CD4-positive, alpha-beta T cell (primary cell): ENCODE measurements around the gene ACTR1A. TPM values are rescaled to one million over a fixed set of nuclear protein-coding genes. Genes with fewer than 3 reads are reported as not detected.

Experiments used
- ATAC-seq: fragments of 200-7000 bp; cut with Tn5 transposase; one replicate; pipeline ENCODE4 v1.10.0; 2022; ENCODE audit warnings: mild to moderate bottlenecking; ENCODE audit not compliant: poor library complexity
- CTCF ChIA-PET: fragments of 350-600 bp; sonication (Branson Sonifier 250); formaldehyde crosslinking; loops from one replicate; lab custom pipeline; 2021; ENCODE audit warnings: antibody characterized with exemption, inconsistent platforms; lab: Charles Lee
- POLR2A ChIA-PET: fragments of 350-600 bp; sonication (Branson Sonifier 250); formaldehyde crosslinking; loops from one replicate; lab custom pipeline; 2021; ENCODE audit warnings: antibody characterized with exemption, inconsistent platforms; lab: Charles Lee
- DNase-seq, 14 experiments: peaks; one replicate each; pipeline ENCODE4 v3.0.0-alpha.2; 2013 to 2020; ENCODE audit warnings: mixed read lengths in 2 of 14
- H3K27ac ChIP-seq, 2 donors: one replicate each; pipeline versions ENCODE4 v1.5.1 to v1.7.0; 2013; ENCODE audit warnings: low read length in 2 of 2, low read depth in 1 of 2, mild to moderate bottlenecking in 1 of 2
- H3K27me3 ChIP-seq, 2 experiments: 1 replicate in 1 of 2; 2 replicates in 1 of 2; pipeline versions ENCODE4 v1.6.1 to v1.7.0; 2013; ENCODE audit warnings: low read length in 2 of 2, control low read depth in 1 of 2, mild to moderate bottlenecking in 1 of 2, moderate library complexity in 1 of 2; ENCODE audit not compliant: insufficient read depth in 2 of 2, control insufficient read depth in 1 of 2
- H3K36me3 ChIP-seq: one replicate; pipeline ENCODE4 v1.6.1; 2013; ENCODE audit warnings: low read length, control low read depth; ENCODE audit not compliant: insufficient read depth
- H3K4me1 ChIP-seq: one replicate; pipeline ENCODE4 v1.6.1; 2013; ENCODE audit warnings: low read length, control low read depth; ENCODE audit not compliant: insufficient read depth
- H3K4me3 ChIP-seq: one replicate; pipeline ENCODE4 v1.5.1; 2013; ENCODE audit warnings: mild to moderate bottlenecking, low read length, moderate library complexity
- H3K9me3 ChIP-seq, 2 experiments: 1 replicate in 1 of 2; 2 replicates in 1 of 2; pipeline versions ENCODE4 v1.6.1 to v1.7.0; 2013; ENCODE audit warnings: low read length in 2 of 2, mild to moderate bottlenecking in 2 of 2, control low read depth in 1 of 2, moderate library complexity in 1 of 2; ENCODE audit not compliant: control insufficient read depth in 1 of 2, insufficient read depth in 1 of 2
- H3K27ac Mint-ChIP-seq: one replicate; pipeline ENCODE4 v1.8.0; 2020; ENCODE audit warnings: mixed read lengths
- H3K27me3 Mint-ChIP-seq: one replicate; pipeline ENCODE4 v1.8.0; 2021; ENCODE audit warnings: mixed read lengths
- H3K36me3 Mint-ChIP-seq: one replicate; pipeline ENCODE4 v1.8.0; 2021; ENCODE audit warnings: low read depth, mixed read lengths
- H3K4me1 Mint-ChIP-seq: one replicate; pipeline ENCODE4 v1.8.0; 2021; ENCODE audit warnings: low read depth, mixed read lengths
- H3K4me3 Mint-ChIP-seq: one replicate; pipeline ENCODE4 v1.8.0; 2020; ENCODE audit warnings: mild to moderate bottlenecking, mixed read lengths
- H3K9me3 Mint-ChIP-seq: one replicate; pipeline ENCODE4 v1.8.0; 2020; ENCODE audit warnings: mixed read lengths
- intact Hi-C, 2 experiments: fragments of 100-400 bp; cut with DNase I in 1 of 2; cut with micrococcal nuclease in 1 of 2; formaldehyde crosslinking; loops; one replicate each; pipeline versions ENCODE4 v1.15.1 to v1.9.0; 2023 to 2025; cut with DNase I, micrococcal nuclease
- total RNA-seq, 174 experiments: library from RNA in 2 of 174; stranded (reverse) in 2 of 174; gene quantifications; one replicate each; pipeline ENCODE4 v1.2.3 and lab custom pipeline; 2021 to 2026
- TF ChIP-seq, protein P1 (sequence below): fragments of 200-600 bp; IDR thresholded peaks from one replicate; pipeline ENCODE4 v1.8.0; 2022; ENCODE audit warnings: antibody characterized with exemption, mild to moderate bottlenecking

Gene ACTR1A
- total RNA-seq, 2 experiments from 2014 or later: 43.3 to 46.3 TPM

DNA sequence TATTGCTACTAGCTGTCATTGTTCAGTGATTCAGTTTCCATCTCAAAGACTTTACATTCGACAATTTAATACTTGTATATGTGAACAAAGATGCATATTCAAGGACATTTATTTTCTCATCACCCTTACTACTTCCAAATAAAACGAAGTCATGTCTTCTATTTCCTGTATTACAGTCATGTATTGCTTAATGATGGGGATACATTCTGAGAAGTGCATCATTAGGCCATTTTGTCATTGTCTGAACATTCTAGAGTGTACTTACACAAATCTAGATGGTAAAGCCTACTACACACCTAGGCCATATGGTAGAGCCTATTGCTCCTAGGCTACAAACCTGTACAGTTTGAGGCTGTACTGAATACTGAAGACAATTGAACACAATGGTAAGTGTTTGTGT is 57.7 kb downstream of the ACTR1A start:
- no peak for ATAC-seq
- Histone ChIP-seq H3K4me1 (peaks cover 10% of the 10 kb centered on the region), H3K4me3 (no peak overlapping the region), H3K27me3 (no peaks in the 10 kb centered on the region), H3K9me3 (no peaks in the 10 kb centered on the region), H3K36me3 (no peaks in the 10 kb centered on the region), H3K27ac (no peak overlapping the region)
- H3K27me3 Mint-ChIP-seq: no peaks in the 10 kb centered on the region
- TF ChIP-seq, protein P1, sequence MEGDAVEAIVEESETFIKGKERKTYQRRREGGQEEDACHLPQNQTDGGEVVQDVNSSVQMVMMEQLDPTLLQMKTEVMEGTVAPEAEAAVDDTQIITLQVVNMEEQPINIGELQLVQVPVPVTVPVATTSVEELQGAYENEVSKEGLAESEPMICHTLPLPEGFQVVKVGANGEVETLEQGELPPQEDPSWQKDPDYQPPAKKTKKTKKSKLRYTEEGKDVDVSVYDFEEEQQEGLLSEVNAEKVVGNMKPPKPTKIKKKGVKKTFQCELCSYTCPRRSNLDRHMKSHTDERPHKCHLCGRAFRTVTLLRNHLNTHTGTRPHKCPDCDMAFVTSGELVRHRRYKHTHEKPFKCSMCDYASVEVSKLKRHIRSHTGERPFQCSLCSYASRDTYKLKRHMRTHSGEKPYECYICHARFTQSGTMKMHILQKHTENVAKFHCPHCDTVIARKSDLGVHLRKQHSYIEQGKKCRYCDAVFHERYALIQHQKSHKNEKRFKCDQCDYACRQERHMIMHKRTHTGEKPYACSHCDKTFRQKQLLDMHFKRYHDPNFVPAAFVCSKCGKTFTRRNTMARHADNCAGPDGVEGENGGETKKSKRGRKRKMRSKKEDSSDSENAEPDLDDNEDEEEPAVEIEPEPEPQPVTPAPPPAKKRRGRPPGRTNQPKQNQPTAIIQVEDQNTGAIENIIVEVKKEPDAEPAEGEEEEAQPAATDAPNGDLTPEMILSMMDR: no peak
- H3K4me3 Mint-ChIP-seq: no peak overlapping the region
- no peaks in the 10 kb centered on the region for H3K9me3 Mint-ChIP-seq
- ChIA-PET POLR2A (no interaction called here), CTCF (no interaction called here)
- no peak for DNase-seq
- H3K4me1 Mint-ChIP-seq: peaks cover 8% of the 10 kb centered on the region
- H3K36me3 Mint-ChIP-seq: peaks cover 3% of the 10 kb centered on the region
- intact Hi-C loops: no loop called here
- no peak overlapping the region for H3K27ac Mint-ChIP-seq

GRCh38 chr10:102438374-102438773 is 64.1 kb downstream of the ACTR1A start:
- H3K9me3 Mint-ChIP-seq: no peaks in the 10 kb centered on the region
- H3K36me3 Mint-ChIP-seq: no peaks in the 10 kb centered on the region
- POLR2A ChIA-PET: no interaction called here
- TF ChIP-seq, protein P1: no peak
- Histone ChIP-seq H3K36me3 (no peaks in the 10 kb centered on the region), H3K9me3 (no peaks in the 10 kb centered on the region), H3K4me1 (peaks cover 49% of the 10 kb centered on the region), H3K4me3 (no peak overlapping the region), H3K27me3 (no peaks in the 10 kb centered on the region), H3K27ac (no peak overlapping the region)
- no peak overlapping the region for H3K27ac Mint-ChIP-seq
- H3K4me3 Mint-ChIP-seq: no peak overlapping the region
- H3K27me3 Mint-ChIP-seq: no peaks in the 10 kb centered on the region
- peaks cover 46% of the 10 kb centered on the region for H3K4me1 Mint-ChIP-seq
- CTCF ChIA-PET: no interaction called here
- intact Hi-C loops: no loop called here
- ATAC-seq (no peak), DNase-seq (no peak)

DNA sequence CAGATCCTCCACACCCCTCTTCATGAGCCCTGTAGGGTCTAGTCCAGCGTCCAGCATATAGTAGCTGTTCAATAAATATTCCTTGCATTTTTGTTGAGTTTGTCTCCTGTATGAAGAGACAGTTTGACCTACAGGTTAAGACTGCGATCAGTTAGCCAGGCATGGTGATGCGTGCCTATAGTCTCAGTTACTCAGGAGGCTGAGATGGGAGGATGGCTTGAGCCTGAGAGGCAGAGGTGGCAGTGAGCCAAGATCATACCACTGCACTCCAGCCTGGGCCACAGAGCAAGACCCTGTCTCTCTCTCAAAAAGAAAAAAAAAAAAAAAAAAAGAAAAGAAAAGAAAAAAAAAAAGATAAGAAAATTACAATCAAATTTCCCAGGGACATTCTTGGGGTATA is 65.0 kb downstream of the ACTR1A start:
- POLR2A ChIA-PET: interaction anchor here (1.3 to 3.2 kb wide), 2 partner anchors 16 to 28 kb away, joined by 3 to 28 read pairs; partner anchors contain the start of gene FBXL15
- TF ChIP-seq, protein P1: no peak
- intact Hi-C loops: no loop called here

More for the DNA sequence above, 65.0 kb downstream of the ACTR1A start:
- Histone ChIP-seq H3K27ac (no peak overlapping the region), H3K4me3 (no peak overlapping the region), H3K36me3 (no peaks in the 10 kb centered on the region), H3K4me1 (peaks cover 58% of the 10 kb centered on the region), H3K9me3 (no peaks in the 10 kb centered on the region), H3K27me3 (no peaks in the 10 kb centered on the region)
- Mint-ChIP-seq H3K4me1 (peaks cover 53% of the 10 kb centered on the region), H3K27me3 (no peaks in the 10 kb centered on the region), H3K36me3 (peaks cover 4% of the 10 kb centered on the region), H3K27ac (peak overlapping the region; percentile 19), H3K9me3 (no peaks in the 10 kb centered on the region), H3K4me3 (no peak overlapping the region)
- ATAC-seq (no peak), DNase-seq (no peak)
- CTCF ChIA-PET: interaction anchor here (0.8 to 1.3 kb wide), 2 partner anchors 11 to 208 kb away, joined by 3 to 4 read pairs; no protein-coding TSS in a partner anchor
